IMR-90 (cell line): Measurements from ENCODE around the gene SPRR1B. TPM values are rescaled to one million over a fixed set of nuclear protein-coding genes. Genes with fewer than 3 reads are reported as not detected.
"Not testable (repeated sequence)": the region's sequence is repeated elsewhere in the genome, so short reads cannot be mapped to it uniquely, and the experiment has no call there.

ENCODE experiments used
- ATAC-seq: fragments of 200-7000 bp; cut with Tn5 transposase; 2 replicates; pipeline ENCODE4 v1.9.1; 2020; ENCODE audit warnings: low read depth, mild to moderate bottlenecking, moderate library complexity
- BruUV-seq: library from RNA; stranded (reverse); fragments of 400-500 nt; replicated peaks from 2 replicates; lab custom pipeline; 2021; lab: Mats Ljungman, UMichigan
- CTCF ChIA-PET: fragments of 300-600 bp; formaldehyde crosslinking; extraction: SDS; loops from one replicate; lab custom pipeline; 2021; ENCODE audit warnings: antibody characterized with exemption; lab: Yijun Ruan, JAX
- POLR2A ChIA-PET: fragments of 300-600 bp; sonication (Branson Sonifier 250); formaldehyde crosslinking; loops from one replicate; lab custom pipeline; 2022; ENCODE audit warnings: antibody characterized with exemption; ENCODE audit not compliant: unreplicated experiment; lab: Charles Lee
- DNase-seq: peaks from one replicate; pipeline ENCODE4 v3.0.0; 2013
- H2AFZ ChIP-seq: replicated peaks from 2 replicates; pipeline ENCODE3; 2013; ENCODE audit warnings: low read length, mild to moderate bottlenecking; ENCODE audit not compliant: poor library complexity
- H2AK5ac ChIP-seq: 2 replicates; pipeline ENCODE4 v1.6.1; 2013; ENCODE audit warnings: low read depth, low read length, inconsistent platforms
- H2AK9ac ChIP-seq: replicated peaks from 2 replicates; pipeline ENCODE3; 2013; ENCODE audit warnings: mild to moderate bottlenecking, low read depth, low read length, moderate library complexity; ENCODE audit not compliant: poor library complexity
- H2BK120ac ChIP-seq: 2 replicates; pipeline ENCODE4 v1.6.1; 2013; ENCODE audit warnings: low read depth, low read length, inconsistent platforms
- H2BK15ac ChIP-seq: 3 replicates; pipeline ENCODE4 v1.6.1; 2013; ENCODE audit warnings: low read depth, low read length, inconsistent platforms
- H2BK20ac ChIP-seq: 2 replicates; pipeline ENCODE4 v1.6.1; 2013; ENCODE audit warnings: low read depth, mild to moderate bottlenecking, inconsistent platforms, low read length, moderate library complexity
- H2BK5ac ChIP-seq: 2 replicates; pipeline ENCODE4 v1.6.1; 2013; ENCODE audit warnings: mild to moderate bottlenecking, low read depth, low read length, inconsistent platforms; ENCODE audit not compliant: poor library complexity, severe bottlenecking
- H3K14ac ChIP-seq: replicated peaks from 2 replicates; pipeline ENCODE4 v1.6.1; 2013; ENCODE audit warnings: low read depth, low read length, inconsistent platforms
- H3K18ac ChIP-seq: 2 replicates; pipeline ENCODE4 v1.6.1; 2013; ENCODE audit warnings: low read depth, low read length, control low read depth
- H3K23ac ChIP-seq: 2 replicates; pipeline ENCODE4 v1.6.1; 2013; ENCODE audit warnings: low read depth, low read length, inconsistent platforms
- H3K27ac ChIP-seq: 2 replicates; pipeline ENCODE4 v1.5.1; 2013; ENCODE audit warnings: mild to moderate bottlenecking, control low read depth, low read length; ENCODE audit not compliant: insufficient read depth
- H3K27me3 ChIP-seq: 2 replicates; pipeline ENCODE4 v1.6.1; 2013; ENCODE audit warnings: low read length; ENCODE audit not compliant: control insufficient read depth, insufficient read depth
- H3K36me3 ChIP-seq: 2 replicates; pipeline ENCODE4 v1.6.1; 2013; ENCODE audit warnings: low read length, mixed read lengths; ENCODE audit not compliant: control insufficient read depth, insufficient read depth
- H3K4ac ChIP-seq: 2 replicates; pipeline ENCODE4 v1.6.1; 2013; ENCODE audit warnings: low read depth, low read length, inconsistent platforms
- H3K4me1 ChIP-seq: 2 replicates; pipeline ENCODE4 v1.6.1; 2013; ENCODE audit warnings: low read length, mixed read lengths; ENCODE audit not compliant: control insufficient read depth, insufficient read depth
- H3K4me2 ChIP-seq: 2 replicates; pipeline ENCODE4 v1.6.1; 2013; ENCODE audit warnings: low read depth, mild to moderate bottlenecking, control low read depth, low read length, moderate library complexity
- H3K4me3 ChIP-seq: 2 replicates; pipeline ENCODE4 v1.5.1; 2013; ENCODE audit warnings: low read depth, mild to moderate bottlenecking, control low read depth, low read length, moderate library complexity; ENCODE audit not compliant: insufficient read depth
- H3K56ac ChIP-seq: 2 replicates; pipeline ENCODE4 v1.6.1; 2013; ENCODE audit warnings: low read length, inconsistent platforms; ENCODE audit not compliant: insufficient read depth; ENCODE audit errors: extremely low read depth
- H3K79me1 ChIP-seq, 2 experiments: 2 replicates each; pipeline ENCODE4 v1.6.1; 2013; ENCODE audit warnings: low read length in 2 of 2, inconsistent platforms in 1 of 2, low read depth in 1 of 2
- H3K9ac ChIP-seq: 2 replicates; pipeline ENCODE4 v1.6.1; 2013; ENCODE audit warnings: low read depth, low read length, control low read depth
- H3K9me1 ChIP-seq: 2 replicates; pipeline ENCODE4 v1.6.1; 2013; ENCODE audit warnings: low read length, inconsistent platforms; ENCODE audit not compliant: insufficient read depth
- H3K9me3 ChIP-seq: 2 replicates; pipeline ENCODE4 v1.6.1; 2013; ENCODE audit warnings: low read length; ENCODE audit not compliant: control insufficient read depth, insufficient read depth
- H4K20me1 ChIP-seq: 2 replicates; pipeline ENCODE4 v1.6.1; 2013; ENCODE audit warnings: low read length, inconsistent platforms; ENCODE audit not compliant: insufficient read depth
- H4K5ac ChIP-seq: 2 replicates; pipeline ENCODE4 v1.6.1; 2013; ENCODE audit warnings: mild to moderate bottlenecking, low read depth, low read length, control low read depth
- H4K8ac ChIP-seq, 2 experiments: 2 replicates each; pipeline ENCODE4 v1.6.1; 2013; ENCODE audit warnings: low read depth in 2 of 2, low read length in 2 of 2, control low read depth in 1 of 2, inconsistent platforms in 1 of 2
- H4K91ac ChIP-seq: 2 replicates; pipeline ENCODE4 v1.6.1; 2013; ENCODE audit warnings: low read depth, low read length, inconsistent platforms; ENCODE audit not compliant: insufficient read depth
- WGBS, 2 experiments: methylation state at CpG; one replicate each; pipeline versions ENCODE4 v1.1.5 to v1.1.7; 2013; ENCODE audit warnings: missing lambda C conversion rate in 2 of 2; ENCODE audit not compliant: insufficient read length in 1 of 2; ENCODE audit errors: extremely low coverage in 2 of 2; 5-methylcytosine and 5-hydroxymethylcytosine counted together
- dilution Hi-C: fragments of 300-500 bp; cut with HindIII; formaldehyde crosslinking; loops from one replicate; pipeline ENCODE4 v1.14.3; 2018; ENCODE audit warnings: low sequenced_read_pairs; ENCODE audit not compliant: unreplicated experiment
- in situ Hi-C: fragments of 300-500 bp; cut with MboI; formaldehyde crosslinking; loops from 3 replicates; pipeline ENCODE4 v1.14.3; 2019; ENCODE audit warnings: low sequenced_read_pairs, inconsistent platforms, mixed read lengths
- intact Hi-C: fragments of 100-400 bp; cut with micrococcal nuclease; formaldehyde crosslinking; loops from 2 replicates; pipeline ENCODE4 v1.10.0; 2022
- polyA plus RNA-seq, 3 experiments: library from polyadenylated mRNA; depleted of rRNA; stranded (reverse); fragments of >200 nt; gene quantifications; 2 replicates each; pipeline ENCODE4 v1.2.3, GENCODE V29; 2012; ENCODE audit warnings: low replicate concordance in 1 of 3
- total RNA-seq: library from RNA; depleted of rRNA; stranded (reverse); fragments of >200 nt; gene quantifications from 2 replicates; pipeline ENCODE4 v1.2.3, GENCODE V29; 2012

The SPRR1B gene
- total and polyA plus RNA-seq, 2 of the 4 experiments (the other 2 are of a cell fraction): not detected

- H4K8ac ChIP-seq, BruUV-seq, POLR2A ChIA-PET, H3K9ac ChIP-seq, H3K4ac ChIP-seq, H2AFZ ChIP-seq, H2AK5ac ChIP-seq, ATAC-seq, H2BK15ac ChIP-seq, H3K4me3 ChIP-seq, H3K27ac ChIP-seq, DNase-seq, H4K20me1 ChIP-seq, dilution Hi-C loops, in situ Hi-C loops, CTCF ChIA-PET, H2BK120ac ChIP-seq, H3K4me1 ChIP-seq, H3K23ac ChIP-seq, H3K56ac ChIP-seq, intact Hi-C loops, H3K36me3 ChIP-seq, H2BK5ac ChIP-seq, H4K91ac ChIP-seq, H2BK20ac ChIP-seq, H3K4me2 ChIP-seq, H3K9me1 ChIP-seq, H3K9me3 ChIP-seq, H4K5ac ChIP-seq, H2AK9ac ChIP-seq, H3K79me1 ChIP-seq, H3K27me3 ChIP-seq, H3K18ac ChIP-seq, H3K14ac ChIP-seq: not testable (repeated sequence)
- 0% methylated on average over 2 of the region's 9 CpGs; no CpG with 5 or more reads in 1 of the 2 experiments for WGBS, 2 experiments
Measured at GRCh38 chr1:153022340-153022739, 8.7 kb upstream of the SPRR1B start.
